Measurements from ENCODE around the gene TBCD. TPM values are rescaled to one million over a fixed set of nuclear protein-coding genes. Genes with fewer than 3 reads are reported as not detected.

Gene TBCD
- total RNA-seq, 1 experiment from 2014 or later, result 90.7 TPM

DNA sequence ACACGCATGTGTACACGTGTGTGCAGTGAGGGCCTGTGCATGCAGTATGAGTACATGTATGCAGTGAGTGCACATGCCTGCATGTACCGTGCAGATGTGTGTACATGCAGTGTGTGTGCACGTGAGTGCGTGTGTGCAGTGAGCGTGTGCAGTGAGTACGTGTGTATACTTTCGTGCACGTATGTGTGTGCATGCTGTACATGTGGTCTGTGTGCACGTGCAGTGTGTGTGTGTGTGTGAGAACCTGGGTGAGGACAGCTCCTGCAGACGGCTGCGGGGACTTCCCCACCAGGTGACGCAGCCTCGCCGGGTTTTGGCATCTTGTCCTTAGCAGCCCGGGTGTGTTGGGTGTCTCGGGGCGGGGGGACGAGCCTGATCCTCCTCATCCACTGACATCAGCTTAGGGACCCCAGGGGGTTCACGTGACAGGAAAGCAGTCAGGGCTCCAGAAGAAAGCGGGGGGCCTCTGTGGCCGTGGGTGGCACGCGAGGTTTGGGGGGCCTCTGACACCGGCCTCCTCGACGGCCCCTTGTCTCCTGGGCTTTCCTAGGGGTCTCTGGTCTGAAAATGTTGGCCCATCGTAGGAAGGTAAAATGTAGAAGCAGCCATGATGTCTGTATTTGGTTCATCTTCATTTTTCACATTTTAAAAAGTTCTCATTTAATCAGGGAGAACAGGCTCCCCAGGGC is 207.5 kb downstream of the TBCD start:
- H3K27me3 Mint-ChIP-seq (ENCODE audit: unreplicated experiment), result no peaks in the 10 kb centered on the region
- H3K4me1 Mint-ChIP-seq (ENCODE audit: low read depth, unreplicated experiment), result no peaks in the 10 kb centered on the region
- H3K27ac Mint-ChIP-seq (ENCODE audit: unreplicated experiment), result no peak overlapping the region
- H3K4me3 Mint-ChIP-seq (ENCODE audit: low read depth, unreplicated experiment), result no peak overlapping the region
- DNase-seq, result no peak
- H3K36me3 Mint-ChIP-seq (ENCODE audit: insufficient read depth, unreplicated experiment), result peaks cover 4% of the 10 kb centered on the region
- no TSS peak for BruUV-seq (replicated peaks)
- H3K9me3 Mint-ChIP-seq (ENCODE audit: low read depth, unreplicated experiment), result no peaks in the 10 kb centered on the region
- CTCF ChIA-PET, result no interaction called here
- intact Hi-C loops (cut with micrococcal nuclease; ENCODE audit: unreplicated experiment), result no loop called here
- TF ChIP-seq, protein P1, sequence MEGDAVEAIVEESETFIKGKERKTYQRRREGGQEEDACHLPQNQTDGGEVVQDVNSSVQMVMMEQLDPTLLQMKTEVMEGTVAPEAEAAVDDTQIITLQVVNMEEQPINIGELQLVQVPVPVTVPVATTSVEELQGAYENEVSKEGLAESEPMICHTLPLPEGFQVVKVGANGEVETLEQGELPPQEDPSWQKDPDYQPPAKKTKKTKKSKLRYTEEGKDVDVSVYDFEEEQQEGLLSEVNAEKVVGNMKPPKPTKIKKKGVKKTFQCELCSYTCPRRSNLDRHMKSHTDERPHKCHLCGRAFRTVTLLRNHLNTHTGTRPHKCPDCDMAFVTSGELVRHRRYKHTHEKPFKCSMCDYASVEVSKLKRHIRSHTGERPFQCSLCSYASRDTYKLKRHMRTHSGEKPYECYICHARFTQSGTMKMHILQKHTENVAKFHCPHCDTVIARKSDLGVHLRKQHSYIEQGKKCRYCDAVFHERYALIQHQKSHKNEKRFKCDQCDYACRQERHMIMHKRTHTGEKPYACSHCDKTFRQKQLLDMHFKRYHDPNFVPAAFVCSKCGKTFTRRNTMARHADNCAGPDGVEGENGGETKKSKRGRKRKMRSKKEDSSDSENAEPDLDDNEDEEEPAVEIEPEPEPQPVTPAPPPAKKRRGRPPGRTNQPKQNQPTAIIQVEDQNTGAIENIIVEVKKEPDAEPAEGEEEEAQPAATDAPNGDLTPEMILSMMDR (IDR thresholded peaks at IDR 0.05; ENCODE audit: unreplicated experiment), result no peak

DNA sequence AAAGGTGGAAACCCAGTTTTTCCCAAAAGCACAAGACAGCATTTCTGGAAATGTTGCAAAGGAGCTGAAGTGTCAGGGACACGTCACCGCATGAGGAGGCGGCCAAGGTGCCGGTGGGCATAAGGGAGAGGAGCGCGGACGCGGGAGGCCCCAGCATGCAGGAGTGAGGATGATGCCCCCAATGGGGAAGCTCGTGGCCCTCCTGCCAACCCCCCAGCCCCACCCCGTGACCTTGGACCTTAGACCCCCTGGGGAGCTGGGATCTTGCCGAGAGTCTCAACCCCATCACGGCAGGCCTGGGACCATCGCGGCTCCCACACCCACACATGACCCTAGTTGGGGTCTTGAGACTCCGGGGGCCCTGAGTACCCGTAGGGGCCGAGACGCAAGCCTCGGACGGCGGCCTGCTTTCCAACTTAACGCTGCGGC is 208.1 kb downstream of the TBCD start:
- CTCF ChIA-PET, result no interaction called here

DNA sequence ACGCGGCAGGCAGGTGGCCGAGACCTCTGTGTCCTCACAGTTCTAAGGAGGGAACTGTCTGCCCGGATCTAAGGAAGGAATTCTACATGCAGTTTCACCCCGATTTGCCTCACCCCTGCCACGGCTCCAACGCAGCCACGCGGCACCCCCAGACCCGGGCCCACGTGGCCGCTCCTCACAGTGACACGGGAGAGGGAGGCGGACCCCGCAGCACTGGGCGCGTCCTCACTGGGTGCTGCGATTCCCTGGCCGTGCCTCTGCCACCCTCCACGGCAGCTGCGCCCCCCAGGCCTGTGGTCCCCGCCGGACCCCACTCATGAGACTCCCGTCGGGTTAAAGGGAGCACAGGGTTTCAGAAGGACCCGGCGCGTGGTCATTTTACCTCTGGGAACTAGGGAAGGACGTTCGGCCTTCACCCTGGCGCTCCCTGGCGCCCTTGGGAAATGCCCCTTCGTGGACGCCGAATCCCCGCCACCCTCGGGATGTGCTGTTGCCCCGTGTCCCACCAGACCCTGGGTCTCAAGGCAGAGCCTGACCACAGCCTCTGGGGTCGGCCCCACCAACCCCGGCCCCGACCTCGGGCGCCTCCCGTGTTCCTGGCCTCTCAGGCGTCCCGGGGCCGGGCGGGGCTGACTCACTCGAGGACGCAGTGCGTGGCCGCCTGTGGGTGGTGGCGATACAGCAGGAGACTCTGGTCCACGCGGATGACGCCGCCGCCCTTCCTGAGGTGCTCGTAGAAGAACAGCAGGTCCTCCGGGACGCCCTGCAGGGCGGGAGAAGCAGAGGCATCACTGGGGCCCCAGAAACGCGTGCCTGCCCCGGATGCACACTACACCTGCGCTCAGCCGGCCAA is 208.8 kb downstream of the TBCD start:
- CTCF ChIA-PET, result no interaction called here
- H3K4me1 Mint-ChIP-seq (ENCODE audit: low read depth, unreplicated experiment), result no peaks in the 10 kb centered on the region
- no peak overlapping the region for H3K4me3 Mint-ChIP-seq (ENCODE audit: low read depth, unreplicated experiment)
- TF ChIP-seq, protein P1 (IDR thresholded peaks at IDR 0.05; ENCODE audit: unreplicated experiment), result no peak
- no peak overlapping the region for H3K27ac Mint-ChIP-seq (ENCODE audit: unreplicated experiment)
- DNase-seq, result no peak
- no TSS peak for BruUV-seq (replicated peaks)
- H3K9me3 Mint-ChIP-seq (ENCODE audit: low read depth, unreplicated experiment), result no peaks in the 10 kb centered on the region
- no peaks in the 10 kb centered on the region for H3K27me3 Mint-ChIP-seq (ENCODE audit: unreplicated experiment)
- H3K36me3 Mint-ChIP-seq (ENCODE audit: insufficient read depth, unreplicated experiment), result peaks cover 4% of the 10 kb centered on the region
- intact Hi-C loops (cut with micrococcal nuclease; ENCODE audit: unreplicated experiment), result no loop called here

More for the DNA sequence above, 208.1 kb downstream of the TBCD start:
- no peak for DNase-seq
- H3K27ac Mint-ChIP-seq (ENCODE audit: unreplicated experiment), result no peak overlapping the region
- H3K4me1 Mint-ChIP-seq (ENCODE audit: low read depth, unreplicated experiment), result no peaks in the 10 kb centered on the region
- no TSS peak for BruUV-seq (replicated peaks)
- peaks cover 4% of the 10 kb centered on the region for H3K36me3 Mint-ChIP-seq (ENCODE audit: insufficient read depth, unreplicated experiment)
- TF ChIP-seq, protein P1 (IDR thresholded peaks at IDR 0.05; ENCODE audit: unreplicated experiment), result no peak
- H3K4me3 Mint-ChIP-seq (ENCODE audit: low read depth, unreplicated experiment), result no peak overlapping the region
- H3K27me3 Mint-ChIP-seq (ENCODE audit: unreplicated experiment), result no peaks in the 10 kb centered on the region
- intact Hi-C loops (cut with micrococcal nuclease; ENCODE audit: unreplicated experiment), result no loop called here
- no peaks in the 10 kb centered on the region for H3K9me3 Mint-ChIP-seq (ENCODE audit: low read depth, unreplicated experiment)

DNA sequence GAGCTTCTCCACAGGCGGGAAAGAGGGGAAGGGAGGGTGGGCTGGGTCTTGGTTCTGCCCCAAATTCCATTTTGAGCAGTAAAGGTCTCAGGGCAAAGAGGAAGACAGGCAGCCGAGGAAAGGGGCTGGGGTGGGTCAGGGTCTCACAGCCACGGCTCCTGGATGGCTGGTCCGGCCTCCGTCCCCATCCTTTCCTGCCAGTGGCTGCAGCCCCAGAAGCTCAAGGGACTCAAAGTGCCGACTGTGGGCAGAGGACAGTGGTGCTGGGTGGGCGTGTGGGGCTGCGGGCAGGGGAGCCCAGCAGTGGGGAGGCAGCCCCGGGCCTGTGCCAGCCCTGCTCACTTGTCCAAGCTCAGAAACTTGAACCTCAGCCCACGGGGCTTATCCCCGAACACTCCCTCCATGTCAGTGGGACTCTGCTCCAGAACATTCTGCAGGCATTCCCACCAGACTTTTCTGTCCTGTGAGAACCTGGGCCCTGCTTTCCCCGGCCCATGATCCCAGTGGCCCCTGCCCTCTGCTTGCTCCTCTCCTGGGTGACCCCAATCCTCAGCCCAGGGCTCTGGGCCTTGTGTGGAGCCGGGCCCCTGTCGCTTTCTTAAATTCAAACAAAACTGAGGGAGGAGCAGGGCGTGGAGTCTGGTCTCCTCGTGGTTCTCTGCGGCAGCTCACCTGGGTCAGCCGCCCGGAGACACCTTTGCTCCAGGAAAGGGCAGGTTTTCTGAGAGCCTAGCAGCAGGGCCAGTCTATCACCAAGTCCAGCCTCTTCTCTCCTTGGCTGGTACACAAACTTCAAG is 209.7 kb downstream of the TBCD start:
- H3K4me3 Mint-ChIP-seq (ENCODE audit: low read depth, unreplicated experiment), result no peak overlapping the region
- H3K27ac Mint-ChIP-seq (ENCODE audit: unreplicated experiment), result no peak overlapping the region
- intact Hi-C loops (cut with micrococcal nuclease; ENCODE audit: unreplicated experiment), result no loop called here
- TF ChIP-seq, protein P1 (IDR thresholded peaks at IDR 0.05; ENCODE audit: unreplicated experiment), result no peak
- no peaks in the 10 kb centered on the region for H3K9me3 Mint-ChIP-seq (ENCODE audit: low read depth, unreplicated experiment)
- BruUV-seq (replicated peaks), result no TSS peak
- H3K4me1 Mint-ChIP-seq (ENCODE audit: low read depth, unreplicated experiment), result no peaks in the 10 kb centered on the region
- no peaks in the 10 kb centered on the region for H3K27me3 Mint-ChIP-seq (ENCODE audit: unreplicated experiment)
- CTCF ChIA-PET, result no interaction called here
- no peaks in the 10 kb centered on the region for H3K36me3 Mint-ChIP-seq (ENCODE audit: insufficient read depth, unreplicated experiment)
- DNase-seq, result no peak
